Sigmoid colon (tissue), 7 donors: ENCODE results near the gene KCNK3. TPM values are rescaled to one million over a fixed set of nuclear protein-coding genes. Genes with fewer than 3 reads are reported as not detected.

Experiments used
- DNase-seq: peaks from one replicate; pipeline ENCODE4 v3.0.0-alpha.2; 2019
- H3K27ac ChIP-seq, 4 donors: fragments of 200-600 bp; sonication (generic); one replicate each; pipeline ENCODE4 v1.5.1; 2016 to 2019; ENCODE audit warnings: mild to moderate bottlenecking in 1 of 4
- H3K27me3 ChIP-seq, 3 donors: fragments of 200-600 bp; sonication (generic); one replicate each; pipeline ENCODE4 v1.5.1; 2019; ENCODE audit warnings: mild to moderate bottlenecking in 1 of 3
- H3K36me3 ChIP-seq, 4 donors: fragments of 200-600 bp; sonication (generic); one replicate each; pipeline ENCODE4 v1.5.1; 2016 to 2019
- H3K4me1 ChIP-seq, 4 donors: fragments of 200-600 bp; sonication (generic); one replicate each; pipeline ENCODE4 v1.5.1; 2017 to 2019
- H3K4me3 ChIP-seq, 4 donors: fragments of 200-600 bp; sonication (generic); one replicate each; pipeline ENCODE4 v1.5.1; 2017 to 2019; ENCODE audit warnings: mild to moderate bottlenecking in 2 of 4, moderate library complexity in 1 of 4
- H3K9me3 ChIP-seq, 4 donors: fragments of 200-600 bp in 3 of 4; sonication (generic) in 3 of 4; one replicate each; pipeline versions ENCODE4 v1.5.1 to v1.6.1; 2013 to 2019
- EP300 ChIP-seq, 4 donors: sonication (generic); formaldehyde crosslinking; IDR thresholded peaks; one replicate each; pipeline ENCODE4 v1.6.1; 2017; ENCODE audit warnings: antibody characterized with exemption in 4 of 4
- POLR2A ChIP-seq, 2 donors: fragments of 450-650 bp; IDR thresholded peaks; one replicate each; pipeline ENCODE4 v1.6.1; 2016; ENCODE audit warnings: antibody characterized with exemption in 2 of 2, mild to moderate bottlenecking in 2 of 2, moderate library complexity in 2 of 2
- POLR2AphosphoS5 ChIP-seq, 4 donors: sonication (generic); formaldehyde crosslinking; IDR thresholded peaks; one replicate each; pipeline ENCODE4 v1.6.1; 2017; ENCODE audit warnings: antibody characterized with exemption in 4 of 4
- WGBS, 2 donors: extraction: QIAGEN DNeasy Blood & Tissue Kit; methylation state at CpG; one replicate each; pipeline ENCODE4 v1.1.7; 2013; 5-methylcytosine and 5-hydroxymethylcytosine counted together
- intact Hi-C: fragments of 100-400 bp; cut with DNase I; formaldehyde crosslinking; loops from one replicate; pipeline ENCODE4 v1.15.1; 2023
- polyA plus RNA-seq, 3 donors: library from polyadenylated mRNA; stranded (reverse); fragments of 200-250 nt; gene quantifications; one replicate each; pipeline ENCODE4 v1.2.3, GENCODE V29; 2013
- total RNA-seq, 4 donors: library from RNA; depleted of rRNA; stranded (reverse); fragments of >200 nt; gene quantifications; one replicate each; pipeline ENCODE4 v1.1.0, GENCODE V29; 2016
- TF ChIP-seq, protein P1 (sequence below), 4 experiments: fragments of 450-650 bp in 3 of 4; fragments of 200-600 bp in 1 of 4; IDR thresholded peaks; one replicate each; pipeline ENCODE4 v1.5.1; 2016 to 2019; ENCODE audit warnings: antibody characterized with exemption in 4 of 4, mild to moderate bottlenecking in 3 of 4, moderate library complexity in 2 of 4
- donor health status: healthy with polysubstance abuse.
- donor health status: Bipolar disorder and iron deficiency.
- donor health status: healthy.

KCNK3 gene
- total and polyA plus RNA-seq, 7 donors, result under 0.01 to 12.2 (median 2.9) TPM

DNA sequence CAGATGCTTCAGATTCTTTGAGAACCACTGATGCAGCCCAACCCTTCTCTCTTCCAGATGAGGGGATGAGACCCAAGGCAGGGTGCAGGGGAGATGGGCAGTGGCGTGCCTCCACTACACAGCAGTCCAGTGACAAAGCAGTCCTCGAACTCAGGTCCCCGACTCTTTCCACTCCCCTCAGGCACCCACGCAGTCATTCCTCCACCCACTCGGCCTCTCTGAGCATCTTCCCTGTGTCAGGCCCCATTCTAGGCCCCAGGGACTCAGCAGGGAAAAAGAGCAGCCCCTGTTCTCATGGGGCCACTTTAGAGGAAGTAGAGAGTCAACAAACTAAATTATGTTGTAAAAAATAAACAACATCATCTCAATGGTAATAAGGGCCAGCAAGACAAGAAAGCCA lies 15.2 kb downstream of the KCNK3 start:
- H3K4me1 ChIP-seq, result peaks cover 0 to 56% (median 40%) of the 10 kb centered on the region in 4 donors
- DNase-seq, result no peak

DNA sequence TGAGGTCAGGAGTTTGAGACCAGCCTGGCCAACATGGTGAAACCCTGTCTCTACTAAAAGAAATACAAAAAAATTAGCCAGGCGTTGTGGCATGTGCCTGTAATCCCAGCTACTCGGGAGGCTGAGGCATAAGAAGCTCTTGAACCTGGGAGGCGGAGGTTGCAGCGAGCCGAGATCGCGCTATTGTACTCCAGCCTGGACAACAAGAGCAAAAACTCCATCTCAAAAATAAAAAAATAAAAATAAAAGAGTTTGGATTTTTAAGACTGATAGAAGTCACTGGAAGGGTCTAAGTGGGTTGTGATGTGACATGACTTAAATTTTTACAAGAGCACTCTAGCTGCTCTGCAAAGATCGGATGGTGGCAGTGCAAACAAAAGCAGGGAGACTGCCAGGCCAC lies 15.9 kb downstream of the KCNK3 start:
- WGBS, 2 donors, result 93 to 94% methylated on average over 8 of the region's 8 CpGs
- Histone ChIP-seq H3K36me3 (no peaks in the 10 kb centered on the region), H3K9me3 (no peaks in the 10 kb centered on the region), H3K27ac (no peak overlapping the region), H3K4me1 (peaks cover 0 to 64% (median 47%) of the 10 kb centered on the region in 4 donors), H3K4me3 (no peak overlapping the region), H3K27me3 (no peaks in the 10 kb centered on the region)
- intact Hi-C loops, result no loop called here
- DNase-seq, result no peak
- no peak for TF ChIP-seq EP300 (IDR thresholded peaks at IDR 0.05)
- TF ChIP-seq POLR2AphosphoS5 (IDR thresholded peaks at IDR 0.05), result no peak
- no peak for TF ChIP-seq POLR2A (IDR thresholded peaks at IDR 0.05)
- TF ChIP-seq, protein P1, sequence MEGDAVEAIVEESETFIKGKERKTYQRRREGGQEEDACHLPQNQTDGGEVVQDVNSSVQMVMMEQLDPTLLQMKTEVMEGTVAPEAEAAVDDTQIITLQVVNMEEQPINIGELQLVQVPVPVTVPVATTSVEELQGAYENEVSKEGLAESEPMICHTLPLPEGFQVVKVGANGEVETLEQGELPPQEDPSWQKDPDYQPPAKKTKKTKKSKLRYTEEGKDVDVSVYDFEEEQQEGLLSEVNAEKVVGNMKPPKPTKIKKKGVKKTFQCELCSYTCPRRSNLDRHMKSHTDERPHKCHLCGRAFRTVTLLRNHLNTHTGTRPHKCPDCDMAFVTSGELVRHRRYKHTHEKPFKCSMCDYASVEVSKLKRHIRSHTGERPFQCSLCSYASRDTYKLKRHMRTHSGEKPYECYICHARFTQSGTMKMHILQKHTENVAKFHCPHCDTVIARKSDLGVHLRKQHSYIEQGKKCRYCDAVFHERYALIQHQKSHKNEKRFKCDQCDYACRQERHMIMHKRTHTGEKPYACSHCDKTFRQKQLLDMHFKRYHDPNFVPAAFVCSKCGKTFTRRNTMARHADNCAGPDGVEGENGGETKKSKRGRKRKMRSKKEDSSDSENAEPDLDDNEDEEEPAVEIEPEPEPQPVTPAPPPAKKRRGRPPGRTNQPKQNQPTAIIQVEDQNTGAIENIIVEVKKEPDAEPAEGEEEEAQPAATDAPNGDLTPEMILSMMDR (IDR thresholded peaks at IDR 0.05), result no peak

More for the DNA sequence above, 15.2 kb downstream of the KCNK3 start:
- 69 to 79% methylated on average over 5 of the region's 5 CpGs for WGBS, 2 donors
- intact Hi-C loops, result no loop called here
- H3K9me3 ChIP-seq, result no peaks in the 10 kb centered on the region
- H3K27ac ChIP-seq, result no peak overlapping the region
- TF ChIP-seq, protein P1 (IDR thresholded peaks at IDR 0.05), result no peak
- no peak for TF ChIP-seq POLR2A (IDR thresholded peaks at IDR 0.05)
- no peak for TF ChIP-seq POLR2AphosphoS5 (IDR thresholded peaks at IDR 0.05)
- TF ChIP-seq EP300 (IDR thresholded peaks at IDR 0.05), result no peak
- no peaks in the 10 kb centered on the region for H3K36me3 ChIP-seq
- H3K4me3 ChIP-seq, result no peak overlapping the region
- no peaks in the 10 kb centered on the region for H3K27me3 ChIP-seq

DNA sequence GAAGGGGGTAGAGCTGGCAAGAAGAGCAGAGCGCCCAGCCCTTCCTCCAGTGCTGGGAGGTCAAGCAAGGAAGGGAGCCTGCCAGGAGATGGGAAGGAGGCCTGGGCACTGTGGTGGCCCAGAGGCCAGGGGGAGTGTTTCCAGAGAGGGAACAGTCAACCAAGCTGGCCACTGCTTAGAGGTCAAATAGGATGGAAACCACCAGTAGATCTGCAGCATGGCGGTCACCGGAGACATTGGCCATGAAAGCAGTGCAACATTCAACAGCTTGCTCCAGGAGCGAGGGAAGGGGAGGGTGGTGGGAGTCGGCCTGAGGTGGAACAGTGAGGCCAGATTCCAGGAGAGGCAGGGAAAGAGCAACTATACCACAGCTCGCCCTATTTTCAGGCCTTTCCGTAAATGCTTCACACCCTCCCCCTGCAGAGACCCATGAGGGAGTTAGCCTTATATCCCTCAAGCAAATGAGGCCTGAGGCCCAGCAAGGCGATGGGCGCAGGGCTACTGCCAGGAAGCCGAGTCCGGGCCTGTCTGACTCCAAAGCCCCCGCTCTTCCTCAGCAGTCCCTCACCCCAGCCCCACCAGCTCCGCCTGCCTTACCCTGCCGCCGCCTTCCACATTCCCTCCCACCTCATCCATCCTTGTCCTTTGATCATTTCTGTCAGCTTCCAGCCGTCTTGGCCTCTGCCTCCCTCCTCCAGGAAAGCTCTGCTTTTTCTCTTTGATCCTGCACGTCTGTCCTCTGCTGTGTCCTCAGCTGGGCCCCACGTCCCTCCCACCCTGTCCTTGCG lies 17.0 kb downstream of the KCNK3 start:
- 89 to 90% methylated on average over 19 of the region's 19 CpGs for WGBS, 2 donors
- Histone ChIP-seq H3K36me3 (no peaks in the 10 kb centered on the region), H3K27ac (peak overlapping the region; percentile 49 to 85 (median 68)), H3K9me3 (no peaks in the 10 kb centered on the region), H3K4me3 (no peak overlapping the region), H3K27me3 (no peaks in the 10 kb centered on the region), H3K4me1 (peaks cover 0 to 66% (median 48%) of the 10 kb centered on the region in 4 donors)
- intact Hi-C loops, result loop anchor here (2.0 kb wide), 1 partner anchor 17 kb away; the partner anchor contains the start of gene KCNK3
- TF ChIP-seq EP300 (IDR thresholded peaks at IDR 0.05), result no peak
- no peak for TF ChIP-seq POLR2AphosphoS5 (IDR thresholded peaks at IDR 0.05)
- TF ChIP-seq POLR2A (IDR thresholded peaks at IDR 0.05), result no peak
- TF ChIP-seq, protein P1 (IDR thresholded peaks at IDR 0.05), result no peak
- DNase-seq, result no peak

DNA sequence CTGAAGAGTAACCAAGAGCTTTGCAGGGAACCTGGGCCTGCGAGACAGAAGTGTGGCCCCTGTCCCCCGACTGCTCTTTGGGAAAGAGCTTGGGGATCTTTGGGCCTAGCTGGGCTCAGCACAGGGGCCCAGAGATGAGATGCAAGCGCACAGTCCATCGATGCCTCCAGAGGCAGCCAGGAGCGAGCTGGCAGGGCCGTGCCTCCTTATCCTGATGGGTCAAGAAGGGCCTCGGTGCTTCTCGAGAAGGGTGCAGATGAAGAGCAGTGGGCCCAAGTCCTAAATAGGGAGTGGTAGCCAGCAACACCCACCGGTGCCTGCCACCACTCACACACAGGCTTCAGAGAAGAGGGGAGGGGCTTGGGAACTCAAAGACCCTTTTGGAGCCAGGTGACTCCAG lies 17.6 kb downstream of the KCNK3 start:
- WGBS, 2 donors, result 79 to 92% methylated on average over 9 of the region's 9 CpGs
- Histone ChIP-seq H3K27me3 (no peaks in the 10 kb centered on the region), H3K9me3 (no peaks in the 10 kb centered on the region), H3K36me3 (no peaks in the 10 kb centered on the region), H3K27ac (peak overlapping the region; percentile 49 to 85 (median 68)), H3K4me3 (no peak overlapping the region), H3K4me1 (peaks cover 0 to 63% (median 48%) of the 10 kb centered on the region in 4 donors)
- DNase-seq, result no peak
- TF ChIP-seq POLR2AphosphoS5 (IDR thresholded peaks at IDR 0.05) (no peak), EP300 (IDR thresholded peaks at IDR 0.05) (no peak), POLR2A (IDR thresholded peaks at IDR 0.05) (no peak)
- TF ChIP-seq, protein P1 (IDR thresholded peaks at IDR 0.05), result no peak
- intact Hi-C loops, result loop anchor here (2.0 kb wide), 1 partner anchor 17 kb away; the partner anchor contains the start of gene KCNK3
